GM21381 (cell line): ENCODE data around the gene SAP25.

Experiments used
- ATAC-seq: cut with Tn5 transposase; IDR thresholded peaks from one replicate; pipeline ENCODE4 v1.9.1; 2021; ENCODE audit warnings: mild to moderate bottlenecking, moderate library complexity; ENCODE audit not compliant: unreplicated experiment

Gene SAP25

DNA sequence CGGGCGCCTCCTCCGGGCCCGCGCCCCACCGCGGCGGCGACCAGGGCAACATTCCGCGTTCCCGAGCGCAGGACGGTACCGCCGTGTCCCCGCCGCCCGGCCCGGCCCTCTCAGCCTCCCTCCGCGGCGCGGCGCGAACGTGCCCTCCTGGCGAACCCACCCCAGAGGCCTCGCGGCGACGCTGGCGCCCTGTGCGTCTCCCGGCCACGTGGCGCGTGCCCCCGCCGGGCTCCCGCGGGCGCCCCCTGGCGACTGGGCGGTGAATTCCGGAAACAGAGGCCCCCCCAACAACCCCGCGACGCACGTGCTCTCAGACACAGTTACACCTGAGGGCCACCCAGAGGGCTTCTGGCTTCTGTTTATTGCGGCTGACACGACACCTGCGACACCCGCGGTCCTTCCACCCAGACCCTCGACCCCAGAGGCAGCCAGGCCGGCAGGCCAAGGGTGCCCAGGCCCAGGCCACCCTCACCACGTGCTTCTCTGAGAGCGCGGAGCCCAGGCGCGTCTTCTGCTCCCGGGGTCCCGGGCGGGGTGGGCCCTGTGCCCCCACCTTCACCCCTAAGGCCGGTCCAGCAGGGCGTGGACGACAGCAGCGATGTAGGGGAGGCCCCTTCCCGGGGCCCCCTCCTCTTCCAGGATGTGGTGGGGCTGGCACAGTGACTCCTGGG, at the start of gene SAP25:
SAP25 (minus strand) TSS at position 210 of the 671 bp plus-strand sequence; CDS start at position 52, 158 bp downstream.
- no peak for ATAC-seq

DNA sequence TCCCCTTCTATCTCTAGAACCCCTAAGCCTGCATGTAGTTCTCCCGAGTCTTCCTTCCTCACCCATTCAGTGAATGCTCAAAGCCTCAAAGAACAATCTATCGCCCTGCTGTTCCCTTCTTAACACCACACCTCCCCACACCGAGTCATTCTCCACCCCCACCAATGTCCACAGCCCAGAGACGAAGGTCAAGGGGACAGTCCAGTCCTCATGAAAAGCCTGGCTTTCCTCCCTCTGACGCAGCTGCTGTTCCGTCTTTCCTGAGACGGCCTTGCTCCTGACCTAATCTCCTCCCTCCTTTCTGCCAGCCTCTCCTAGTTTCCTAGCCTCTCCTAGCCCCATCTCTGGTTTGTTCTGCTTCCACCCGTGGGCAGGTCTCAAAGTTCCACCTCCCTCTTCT, 47.9 kb upstream of the SAP25 start:
- no peak for ATAC-seq

DNA sequence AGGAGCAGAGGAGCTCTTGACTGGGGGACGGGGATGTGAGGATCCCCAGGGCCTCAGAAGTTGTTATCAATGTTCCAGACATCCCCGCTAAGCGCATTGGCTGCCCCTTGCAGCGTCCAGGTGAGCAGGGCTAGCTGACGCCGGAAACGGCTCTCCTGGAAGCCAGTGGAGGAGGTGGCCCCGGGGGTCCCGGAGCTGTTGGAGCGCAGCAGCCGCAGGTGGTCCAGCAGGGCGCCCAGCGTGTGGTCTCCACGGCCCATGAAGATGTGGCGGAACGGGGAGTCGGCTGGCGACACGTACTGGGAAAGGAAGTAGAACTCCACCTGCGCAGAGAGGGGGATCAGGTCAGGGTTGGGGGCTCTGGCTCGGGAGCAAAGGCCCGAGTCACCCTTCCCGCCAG, 47.1 kb upstream of the SAP25 start:
- no peak for ATAC-seq

DNA sequence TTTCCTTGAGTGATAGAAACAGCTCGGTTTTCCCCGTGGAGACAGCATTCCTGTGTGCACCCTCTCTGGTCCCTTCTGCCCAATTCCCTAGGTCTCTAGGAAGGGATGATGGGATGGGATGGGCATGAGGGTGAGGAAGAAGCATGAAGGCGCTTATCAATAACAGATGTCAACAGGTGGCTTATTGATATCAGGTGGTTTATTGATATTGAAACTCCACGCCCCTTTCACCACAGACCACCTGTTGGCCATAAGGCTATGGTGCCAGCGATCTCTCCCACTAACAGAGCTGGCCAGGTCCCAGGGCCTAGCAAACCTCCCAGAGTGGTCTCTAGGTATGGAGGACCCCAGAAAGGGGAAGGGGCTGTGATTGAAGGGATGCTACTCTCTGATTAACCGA, 46.5 kb upstream of the SAP25 start:
- ATAC-seq: no peak

DNA sequence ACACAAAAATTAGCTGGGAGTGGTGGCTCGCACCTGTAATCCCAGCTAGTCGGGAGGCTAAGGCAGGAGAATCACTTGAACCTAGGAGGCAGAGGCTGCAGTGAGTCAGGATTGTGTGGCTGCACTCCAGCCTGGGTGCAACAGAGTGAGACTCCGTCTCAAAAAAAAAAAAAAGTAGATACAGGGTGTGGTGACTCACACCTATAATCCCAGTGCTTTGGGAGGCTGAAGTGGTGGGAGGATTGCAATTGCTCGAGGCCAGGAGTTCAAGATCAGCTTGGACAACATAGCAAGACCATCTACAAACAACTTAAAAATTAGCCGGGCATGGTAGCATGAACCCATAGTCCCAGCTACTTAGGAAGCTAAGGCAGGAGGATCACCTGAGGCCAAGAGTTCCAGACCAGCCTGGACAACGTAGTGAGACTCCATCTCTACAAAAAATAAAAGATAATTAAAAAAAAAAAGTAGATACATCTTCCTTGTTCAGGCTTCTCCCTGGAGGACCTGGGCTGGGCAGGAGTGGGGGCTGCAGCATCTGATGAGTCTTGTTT, 40.7 kb upstream of the SAP25 start:
- no peak for ATAC-seq

DNA sequence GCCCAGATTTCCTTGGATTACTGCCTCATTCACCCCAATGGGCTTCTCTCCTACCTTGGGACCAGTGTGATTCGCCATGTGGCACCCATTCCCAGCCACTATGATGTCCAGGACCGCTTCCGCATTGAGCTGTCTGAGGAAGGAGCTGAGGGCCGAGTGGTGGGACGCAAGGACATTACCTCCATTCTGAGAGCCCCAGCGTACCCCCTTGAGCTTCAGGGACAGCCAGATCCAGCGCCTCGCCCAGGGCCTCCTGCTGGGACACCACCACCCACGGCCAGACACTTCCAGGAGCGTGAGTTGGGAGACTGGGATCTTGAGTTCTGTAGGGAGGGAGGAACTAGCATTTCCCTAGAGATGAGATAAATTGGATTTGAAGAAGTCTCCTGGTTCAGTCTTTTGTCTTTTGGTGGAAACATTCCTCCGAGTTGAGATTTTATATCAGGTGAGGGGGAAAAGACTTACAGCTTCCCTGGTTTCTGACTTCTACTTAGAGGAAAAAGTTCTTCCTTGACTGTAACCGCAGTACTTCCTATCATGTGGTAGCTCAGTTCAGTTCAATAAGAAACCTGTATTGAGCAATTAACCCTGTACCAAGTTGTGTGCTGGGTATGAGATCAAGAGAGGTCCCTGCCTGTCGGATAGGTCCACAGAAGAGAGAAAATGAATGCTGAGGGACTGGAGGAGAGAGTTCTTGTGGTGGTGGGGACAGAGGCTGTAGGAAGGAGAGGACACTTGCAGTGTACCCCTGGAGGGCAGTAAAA, 39.9 kb upstream of the SAP25 start:
- no peak for ATAC-seq

DNA sequence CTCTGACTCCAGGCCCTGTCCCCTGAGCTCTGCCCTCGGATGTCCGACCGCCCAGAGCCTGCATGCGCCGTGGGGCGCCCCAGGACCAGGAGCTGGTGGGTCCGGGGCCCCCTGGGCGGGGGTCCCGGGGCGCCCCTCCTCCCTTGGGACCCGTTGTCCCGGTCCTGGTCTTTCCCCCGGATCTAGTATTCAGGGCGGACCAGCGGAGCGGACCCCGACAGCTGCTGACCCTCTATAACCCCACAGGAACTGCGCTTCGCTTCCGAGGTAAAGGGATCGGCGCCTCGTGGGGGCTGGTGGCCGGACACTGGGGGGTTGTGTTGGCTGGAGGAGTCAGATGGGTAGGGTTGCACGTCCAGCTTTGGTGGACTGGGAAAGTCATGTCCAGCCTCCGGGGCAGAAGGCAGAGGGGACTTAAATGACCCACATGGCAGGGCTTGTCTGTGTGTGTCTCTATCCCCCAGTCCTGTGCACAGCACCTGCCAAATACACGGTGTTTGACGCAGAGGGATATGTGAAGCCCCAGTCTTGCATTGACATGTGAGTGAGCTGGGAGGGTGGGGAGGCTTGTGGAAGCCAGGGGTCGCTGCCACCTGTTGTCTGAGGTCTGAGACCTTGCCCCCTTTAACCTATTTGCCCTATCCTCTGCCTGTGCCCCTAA, 39.2 kb upstream of the SAP25 start:
- ATAC-seq: no peak

DNA sequence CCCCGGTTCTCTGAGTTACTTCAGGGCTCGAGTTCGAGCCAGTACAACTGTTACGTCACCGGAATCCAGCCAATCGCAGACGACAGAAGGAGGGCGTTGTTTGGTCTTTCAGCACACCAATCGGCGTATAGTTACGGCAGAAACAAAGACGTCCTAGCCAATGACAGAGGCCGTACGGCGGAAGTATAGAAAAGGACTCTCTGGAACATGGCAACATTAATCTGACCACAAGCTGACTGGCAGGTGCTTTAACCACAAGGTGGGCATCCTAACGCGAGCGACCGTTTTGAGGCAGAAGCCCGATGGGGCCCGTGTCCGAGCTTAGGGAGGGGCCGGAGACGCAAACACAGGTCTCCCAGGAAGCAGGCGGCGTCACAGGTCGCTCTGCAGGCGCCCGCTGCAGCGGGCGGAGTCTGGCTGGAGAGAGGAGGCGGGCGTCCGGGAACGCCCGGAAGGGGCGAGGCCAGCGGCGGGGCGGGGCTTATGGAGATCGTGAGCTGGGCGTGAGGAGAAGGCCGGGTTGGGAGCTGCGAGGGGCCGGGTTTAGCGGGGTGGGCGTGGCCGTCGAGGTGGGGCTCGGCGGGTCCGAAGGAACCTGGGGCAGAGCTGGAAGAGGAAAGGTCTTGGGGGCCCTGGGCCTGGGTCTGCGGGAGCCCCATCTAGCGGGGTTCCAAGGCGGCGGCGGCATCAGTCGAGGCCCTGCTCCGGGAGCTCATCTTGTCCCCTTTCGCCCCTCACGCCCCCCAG, 38.5 kb upstream of the SAP25 start, which contains the start of gene MOSPD3:
MOSPD3 (plus strand) TSS at position 558 of the 747 bp plus-strand sequence. CDS start 252 bp downstream, outside the sequence.
- ATAC-seq: peak; percentile 89

DNA sequence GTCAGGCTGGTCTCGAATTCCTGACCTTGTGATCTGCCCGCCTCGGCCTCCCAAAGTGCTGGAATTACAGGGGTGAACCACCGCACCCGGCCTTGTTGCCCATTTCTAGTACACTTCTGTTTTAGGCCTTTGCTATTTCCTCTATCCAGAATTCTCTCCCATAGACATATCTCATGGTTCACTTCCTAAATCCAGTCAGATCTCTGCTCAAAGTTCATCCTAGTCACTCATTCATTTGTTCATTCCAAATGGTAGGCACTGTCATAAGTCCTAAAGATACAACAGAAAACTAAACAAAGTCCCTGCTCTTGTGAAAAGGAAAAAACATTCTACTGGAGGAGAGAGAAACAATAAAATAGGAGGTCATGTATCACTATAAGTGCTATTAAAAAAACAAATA, 36.3 kb upstream of the SAP25 start:
- ATAC-seq: no peak

DNA sequence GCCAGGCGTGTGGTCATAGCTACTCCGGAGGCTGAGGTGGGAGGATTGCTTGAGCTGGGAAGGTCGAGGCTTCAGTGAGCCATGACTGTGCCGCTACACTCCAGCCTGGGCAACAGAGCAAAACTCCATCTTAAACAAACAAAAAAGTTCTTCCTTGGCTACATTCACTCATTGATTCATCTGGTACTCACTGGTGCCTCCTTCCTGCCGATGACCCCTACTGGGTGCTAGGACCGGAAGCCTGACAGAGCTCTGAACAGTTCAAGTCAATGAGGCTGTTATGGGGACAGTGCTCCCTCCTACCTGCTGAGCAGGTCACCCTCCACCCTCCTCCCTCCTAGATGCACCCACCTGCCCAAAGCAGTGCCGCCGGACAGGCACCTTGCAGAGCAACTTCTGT, 33.4 kb upstream of the SAP25 start:
- no peak for ATAC-seq

DNA sequence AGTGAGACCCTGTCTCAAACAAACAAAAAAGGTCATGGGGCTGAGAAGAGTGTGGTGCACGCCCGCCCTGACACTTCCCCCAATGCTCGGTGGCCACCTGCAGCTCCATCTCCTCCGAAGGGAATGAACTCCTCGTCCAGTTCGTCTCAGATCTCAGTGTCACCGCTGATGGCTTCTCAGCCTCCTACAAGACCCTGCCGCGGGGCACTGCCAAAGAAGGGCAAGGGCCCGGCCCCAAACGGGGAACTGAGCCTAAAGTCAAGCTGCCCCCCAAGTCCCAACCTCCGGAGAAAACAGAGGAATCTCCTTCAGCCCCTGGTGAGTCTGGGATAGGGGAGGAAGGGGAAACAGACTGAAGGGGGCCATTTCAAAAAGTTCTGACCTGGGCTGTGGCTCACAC, 32.6 kb upstream of the SAP25 start:
- no peak for ATAC-seq

DNA sequence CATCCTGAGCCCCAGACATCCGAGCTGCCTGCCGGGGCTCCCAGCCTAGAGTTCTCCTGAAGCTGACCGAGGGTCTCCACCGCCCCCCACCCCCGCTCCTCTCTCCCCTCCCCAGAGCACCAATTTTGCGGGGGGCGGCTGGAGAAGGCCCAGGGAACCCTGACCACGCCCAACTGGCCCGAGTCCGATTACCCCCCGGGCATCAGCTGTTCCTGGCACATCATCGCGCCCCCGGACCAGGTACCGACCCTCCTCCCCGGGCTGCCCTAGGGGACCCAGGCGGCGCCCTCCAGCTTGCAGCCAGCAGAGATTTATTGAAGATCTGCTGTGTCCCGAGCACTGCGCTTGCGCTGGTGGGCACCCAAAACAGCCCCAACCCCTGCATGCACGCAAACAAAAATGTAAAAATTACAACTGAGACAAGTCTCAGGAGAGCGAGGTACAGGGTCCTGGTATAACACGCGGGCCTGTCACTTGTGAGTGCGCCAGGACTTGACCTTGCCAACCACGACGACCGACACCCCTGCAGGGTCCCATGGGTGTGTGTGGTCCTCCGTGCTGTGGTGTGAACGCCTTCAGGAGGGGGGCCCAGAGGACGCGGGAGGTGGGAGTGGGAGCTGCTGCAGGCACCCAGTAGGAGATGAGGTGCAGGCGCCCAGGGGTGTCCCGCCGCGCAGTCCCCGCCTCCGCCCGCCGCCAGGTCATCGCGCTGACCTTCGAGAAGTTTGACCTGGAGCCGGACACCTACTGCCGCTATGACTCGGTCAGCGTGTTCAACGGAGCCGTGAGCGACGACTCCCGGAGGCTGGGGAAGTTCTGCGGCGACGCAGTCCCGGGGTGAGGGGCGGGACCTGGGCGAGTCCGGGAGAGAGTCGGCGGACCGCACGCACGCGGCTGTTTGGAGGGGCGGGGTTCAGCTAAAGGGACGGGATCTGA, 31.5 kb upstream of the SAP25 start:
- ATAC-seq: no peak

DNA sequence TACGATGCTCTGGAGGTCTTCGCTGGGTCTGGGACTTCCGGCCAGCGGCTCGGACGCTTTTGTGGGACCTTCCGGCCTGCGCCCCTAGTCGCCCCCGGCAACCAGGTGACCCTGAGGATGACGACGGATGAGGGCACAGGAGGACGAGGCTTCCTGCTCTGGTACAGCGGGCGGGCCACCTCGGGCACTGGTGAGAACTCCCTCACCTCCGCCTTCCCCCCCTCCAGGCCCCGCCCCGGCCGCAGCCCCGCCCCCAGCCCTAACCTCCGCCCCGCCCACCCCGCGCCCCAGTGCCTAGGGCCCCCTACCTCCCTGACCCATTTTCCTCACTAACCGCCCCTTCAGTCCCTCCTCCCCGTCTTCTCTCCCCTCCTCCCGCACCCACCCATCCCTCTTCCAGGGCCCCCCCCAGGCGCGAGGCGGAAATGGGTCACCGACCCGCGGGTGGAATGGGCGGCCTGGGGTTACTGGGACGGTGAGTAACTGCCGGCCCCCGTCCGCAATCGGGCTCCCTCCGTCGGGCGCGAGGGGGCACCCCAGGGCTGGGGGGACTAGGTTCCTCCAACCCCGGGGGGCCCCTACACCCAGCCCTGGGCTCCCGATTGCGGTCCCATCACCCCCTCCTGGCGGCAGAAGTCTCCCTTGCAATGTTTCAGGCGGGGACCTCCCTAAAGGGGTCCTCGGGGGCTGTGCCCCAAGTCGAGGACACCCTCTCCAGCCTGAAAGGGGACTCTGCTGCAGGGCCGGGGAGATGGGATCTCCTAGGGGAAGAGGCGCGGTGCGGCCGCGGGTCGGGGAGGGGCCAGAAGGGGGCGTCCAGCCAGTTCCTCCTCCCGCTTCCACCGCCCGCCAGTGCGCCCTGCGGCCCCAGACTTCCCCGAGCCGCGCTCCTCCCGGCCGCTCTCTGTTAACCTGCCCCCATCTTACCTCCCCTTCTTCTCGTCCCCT, 30.6 kb upstream of the SAP25 start:
- ATAC-seq: peak; percentile 54

DNA sequence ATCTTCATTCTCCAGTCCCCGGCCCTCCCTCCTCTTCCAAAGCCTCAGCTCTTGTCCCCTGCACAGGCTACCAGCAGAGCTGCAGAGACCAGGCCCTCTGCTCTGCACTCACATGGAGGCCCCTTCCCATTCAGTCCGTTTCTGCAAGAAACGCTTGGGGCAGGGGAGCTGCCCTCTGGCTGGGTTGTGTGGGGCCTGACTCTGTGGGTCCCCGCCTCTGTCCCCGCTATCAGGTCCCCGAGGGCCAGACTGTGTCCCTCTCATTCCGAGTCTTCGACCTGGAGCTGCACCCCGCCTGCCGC, 30.0 kb upstream of the SAP25 start:
- no peak for ATAC-seq

DNA sequence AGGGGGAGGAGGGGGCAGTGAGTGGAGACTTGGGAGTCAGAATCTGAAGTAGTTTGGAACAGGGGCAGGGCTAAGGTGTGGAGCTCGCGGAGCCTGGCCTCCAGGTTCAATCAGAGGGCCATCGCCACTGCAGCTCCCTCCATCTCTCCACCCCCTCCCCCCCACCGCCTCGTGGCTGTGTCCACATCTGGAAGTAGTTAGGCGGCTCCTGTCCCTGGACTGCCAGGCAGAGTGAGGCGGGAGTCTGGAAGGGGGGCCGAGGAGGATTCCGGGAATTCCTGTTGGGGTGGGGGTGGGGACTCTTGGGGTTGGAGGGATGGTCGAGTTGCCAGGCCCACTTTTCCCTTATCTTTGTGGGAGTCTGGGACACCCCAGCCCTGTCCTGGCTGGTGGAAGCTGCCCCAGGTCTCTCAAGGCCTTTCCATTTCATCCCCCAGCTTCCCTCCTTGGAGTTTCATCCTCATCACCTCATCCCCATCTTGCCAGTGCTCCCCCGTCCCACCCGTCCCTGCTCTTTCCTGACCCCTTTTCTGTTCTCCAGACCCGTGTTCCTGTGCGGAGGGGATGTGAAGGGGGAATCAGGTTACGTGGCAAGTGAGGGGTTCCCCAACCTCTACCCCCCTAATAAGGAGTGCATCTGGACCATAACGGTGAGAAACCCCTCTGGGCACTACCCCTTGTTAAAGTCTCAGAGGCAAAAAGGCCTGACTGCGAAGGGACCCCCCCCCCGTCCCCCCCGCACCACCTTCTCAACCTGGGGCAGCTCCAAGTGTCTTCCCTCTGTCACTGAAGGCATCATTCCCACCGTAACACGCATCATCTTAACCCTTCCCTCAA, 29.4 kb upstream of the SAP25 start:
- no peak for ATAC-seq

DNA sequence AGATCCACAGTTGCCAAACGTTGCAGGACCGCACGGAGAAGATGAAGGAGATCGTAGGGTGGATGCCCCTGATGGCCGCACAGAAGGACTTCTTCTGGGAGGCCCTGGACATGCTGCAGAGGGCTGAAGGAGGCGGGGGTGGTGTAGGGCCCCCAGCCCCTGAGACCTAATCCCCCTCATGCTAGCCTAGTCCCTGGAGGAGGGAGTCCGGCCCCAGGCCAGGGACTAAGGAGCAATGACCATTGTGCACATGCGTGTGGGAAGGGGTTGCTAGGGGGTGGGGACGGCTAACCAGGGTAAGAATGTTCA, 27.0 kb upstream of the SAP25 start:
- ATAC-seq: no peak

DNA sequence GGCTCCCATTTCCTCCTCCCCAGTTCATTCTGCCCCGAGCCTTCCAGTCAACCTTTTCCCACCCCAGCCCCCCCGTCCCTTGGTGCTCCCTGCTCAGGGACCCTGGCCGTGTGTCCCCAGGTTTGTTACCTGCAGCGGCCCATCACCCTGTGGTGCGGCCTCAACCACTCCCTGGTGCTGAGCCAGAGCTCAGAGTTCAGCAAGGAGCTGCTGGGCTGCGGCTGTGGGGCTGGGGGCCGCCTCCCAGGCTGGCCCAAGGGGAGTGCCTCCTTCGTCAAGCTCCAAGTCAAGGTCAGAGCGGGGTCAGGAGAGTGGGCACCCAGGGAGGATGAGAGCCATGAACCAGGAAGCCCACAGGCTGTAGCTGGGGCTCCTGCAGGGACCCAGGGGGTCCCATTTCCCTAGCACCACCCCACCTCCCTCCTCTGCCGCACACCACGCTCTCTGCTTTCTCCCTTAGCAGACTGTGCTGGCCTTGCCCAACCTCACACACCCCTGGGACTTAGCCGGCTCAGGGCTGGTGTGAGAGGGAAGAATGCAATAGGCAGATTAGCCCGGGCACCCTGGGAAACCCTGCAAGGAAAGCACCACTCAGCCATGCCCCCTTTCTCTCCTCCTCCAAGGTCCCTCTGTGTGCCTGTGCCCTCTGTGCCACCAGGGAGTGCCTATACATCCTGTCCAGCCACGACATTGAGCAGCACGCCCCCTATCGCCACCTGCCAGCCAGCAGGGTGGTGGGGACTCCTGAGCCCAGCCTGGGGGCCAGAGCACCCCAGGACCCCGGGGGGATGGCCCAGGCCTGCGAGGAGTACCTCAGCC, 26.4 kb upstream of the SAP25 start:
- no peak for ATAC-seq
